Measurements from ENCODE around the gene TGFBR1. TPM values are rescaled to one million over a fixed set of nuclear protein-coding genes. Genes with fewer than 3 reads are reported as not detected.

TGFBR1 gene
- total and polyA plus RNA-seq, 8 donors: 34.6 to 74.1 (median 41.3) TPM

DNA sequence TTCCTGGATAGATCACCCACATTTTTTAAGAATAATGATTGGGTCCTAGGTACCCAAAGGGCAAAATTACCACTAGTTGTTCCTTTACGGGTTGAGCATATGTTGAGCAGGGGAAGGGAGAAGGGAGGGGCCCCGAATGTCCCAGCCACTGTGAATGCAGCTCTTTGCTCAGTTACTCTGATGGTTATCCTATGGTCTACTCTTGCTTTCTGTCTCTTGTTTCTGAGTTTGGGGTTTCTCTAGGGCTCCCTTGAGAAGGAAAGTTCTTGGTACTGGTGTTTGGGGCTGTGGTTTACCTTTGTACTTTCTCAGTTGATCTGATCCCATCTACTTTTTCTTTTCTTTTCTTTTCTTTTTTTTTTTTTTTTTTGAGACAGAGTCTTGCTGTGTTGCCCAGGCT, 61.2 kb downstream of the TGFBR1 start:
- no peak for ATAC-seq

DNA sequence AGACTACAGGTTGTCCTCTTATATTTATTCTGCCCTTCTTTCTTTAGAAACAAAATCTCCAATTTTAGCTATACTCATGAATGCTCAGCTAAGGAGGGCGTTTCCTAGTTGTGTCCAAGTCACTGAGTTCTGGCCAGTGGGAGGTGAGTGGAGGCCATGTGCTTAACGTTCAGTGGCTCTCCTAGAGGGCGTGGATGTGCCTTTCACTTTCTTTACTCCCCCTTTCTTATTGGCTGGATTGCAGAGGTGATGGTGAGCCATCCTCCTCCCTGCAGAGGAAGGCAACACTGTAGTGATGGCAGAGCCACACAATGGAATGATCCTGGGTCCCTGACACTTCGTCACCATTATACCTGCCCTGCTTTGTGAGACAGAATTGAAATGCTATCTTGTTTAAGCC, 62.2 kb downstream of the TGFBR1 start:
- peaks cover 0 to 10% of the 10 kb centered on the region in 2 donors for H3K27me3 ChIP-seq
- no peak overlapping the region for H3K27ac ChIP-seq
- H3K4me1 ChIP-seq: no peaks in the 10 kb centered on the region
- intact Hi-C loops (cut with DNase I): loop anchor here in 1 of 2 donors (10.0 kb wide), 1 partner anchor 58 kb away; the partner anchor contains the start of genes ALG2 and SEC61B
- no peaks in the 10 kb centered on the region for H3K9me3 ChIP-seq
- no peaks in the 10 kb centered on the region for H3K36me3 ChIP-seq
- no peak overlapping the region for H3K4me3 ChIP-seq
- TF ChIP-seq, protein P1, sequence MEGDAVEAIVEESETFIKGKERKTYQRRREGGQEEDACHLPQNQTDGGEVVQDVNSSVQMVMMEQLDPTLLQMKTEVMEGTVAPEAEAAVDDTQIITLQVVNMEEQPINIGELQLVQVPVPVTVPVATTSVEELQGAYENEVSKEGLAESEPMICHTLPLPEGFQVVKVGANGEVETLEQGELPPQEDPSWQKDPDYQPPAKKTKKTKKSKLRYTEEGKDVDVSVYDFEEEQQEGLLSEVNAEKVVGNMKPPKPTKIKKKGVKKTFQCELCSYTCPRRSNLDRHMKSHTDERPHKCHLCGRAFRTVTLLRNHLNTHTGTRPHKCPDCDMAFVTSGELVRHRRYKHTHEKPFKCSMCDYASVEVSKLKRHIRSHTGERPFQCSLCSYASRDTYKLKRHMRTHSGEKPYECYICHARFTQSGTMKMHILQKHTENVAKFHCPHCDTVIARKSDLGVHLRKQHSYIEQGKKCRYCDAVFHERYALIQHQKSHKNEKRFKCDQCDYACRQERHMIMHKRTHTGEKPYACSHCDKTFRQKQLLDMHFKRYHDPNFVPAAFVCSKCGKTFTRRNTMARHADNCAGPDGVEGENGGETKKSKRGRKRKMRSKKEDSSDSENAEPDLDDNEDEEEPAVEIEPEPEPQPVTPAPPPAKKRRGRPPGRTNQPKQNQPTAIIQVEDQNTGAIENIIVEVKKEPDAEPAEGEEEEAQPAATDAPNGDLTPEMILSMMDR (IDR thresholded peaks at IDR 0.05): no peak
- ATAC-seq (no peak), DNase-seq (no peak)

More for the DNA sequence above, 61.2 kb downstream of the TGFBR1 start:
- Histone ChIP-seq H3K36me3 (no peaks in the 10 kb centered on the region), H3K4me1 (no peaks in the 10 kb centered on the region), H3K27ac (no peak overlapping the region), H3K9me3 (no peaks in the 10 kb centered on the region), H3K27me3 (peaks cover 0 to 10% of the 10 kb centered on the region in 2 donors), H3K4me3 (no peak overlapping the region)
- no peak for DNase-seq
- TF ChIP-seq, protein P1 (IDR thresholded peaks at IDR 0.05): no peak
- intact Hi-C loops (cut with DNase I): loop anchor here in 1 of 2 donors (10.0 kb wide), 1 partner anchor 59 kb away; the partner anchor contains the start of genes ALG2 and SEC61B

DNA sequence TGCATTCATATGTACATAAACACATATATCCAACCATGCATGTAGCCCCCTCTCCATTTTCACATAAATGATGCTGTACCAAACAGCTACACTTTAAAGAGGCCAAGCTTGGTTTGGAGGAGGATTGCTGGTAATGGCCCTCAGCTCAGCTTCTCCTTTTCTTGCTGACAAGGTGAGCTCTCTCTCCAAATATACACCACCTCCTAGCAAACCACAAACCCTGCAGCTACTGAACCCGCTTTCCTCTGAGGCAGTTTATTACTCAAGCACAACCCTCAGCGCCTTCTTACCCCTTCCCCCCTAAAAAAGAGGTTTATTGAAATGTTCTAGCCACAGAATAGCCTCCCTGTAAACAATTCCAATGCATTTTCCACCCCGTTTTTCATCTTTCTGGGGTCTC, 62.8 kb downstream of the TGFBR1 start:
- TF ChIP-seq, protein P1 (IDR thresholded peaks at IDR 0.05): no peak
- no peak overlapping the region for H3K4me3 ChIP-seq
- peaks cover 0 to 10% of the 10 kb centered on the region in 2 donors for H3K27me3 ChIP-seq
- no peaks in the 10 kb centered on the region for H3K36me3 ChIP-seq
- intact Hi-C loops (cut with DNase I): loop anchor here in 1 of 2 donors (10.0 kb wide), 1 partner anchor 57 kb away; the partner anchor contains the start of genes ALG2 and SEC61B
- no peaks in the 10 kb centered on the region for H3K9me3 ChIP-seq
- ATAC-seq (no peak), DNase-seq (no peak)
- H3K4me1 ChIP-seq: no peaks in the 10 kb centered on the region
- no peak overlapping the region for H3K27ac ChIP-seq

DNA sequence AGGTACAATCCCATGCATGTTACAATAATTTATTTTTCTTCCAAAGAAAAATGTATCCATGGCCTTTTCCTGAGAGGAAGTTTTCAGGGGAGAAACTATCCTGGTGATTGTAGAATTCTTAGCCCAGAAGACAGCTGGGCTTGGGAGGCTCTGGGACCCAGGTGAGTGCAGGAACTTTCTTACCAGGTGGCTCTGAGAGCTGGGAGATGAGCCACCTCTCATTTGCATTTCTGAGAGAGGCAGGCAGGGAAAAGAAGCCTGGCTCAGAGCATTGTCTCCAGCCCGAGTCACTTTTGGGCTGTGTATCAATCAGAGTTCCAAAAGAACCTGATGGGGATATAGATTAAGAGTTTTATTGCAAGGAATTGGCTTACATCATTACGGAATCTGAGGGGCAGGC, 64.2 kb downstream of the TGFBR1 start:
- Histone ChIP-seq H3K27me3 (peaks cover 0 to 10% of the 10 kb centered on the region in 2 donors), H3K36me3 (no peaks in the 10 kb centered on the region), H3K4me1 (no peaks in the 10 kb centered on the region), H3K27ac (no peak overlapping the region), H3K4me3 (no peak overlapping the region), H3K9me3 (no peaks in the 10 kb centered on the region)
- ATAC-seq: no peak
- intact Hi-C loops (cut with DNase I): loop anchor here in 1 of 2 donors (10.0 kb wide), 1 partner anchor 56 kb away; the partner anchor contains the start of genes ALG2 and SEC61B
- TF ChIP-seq, protein P1 (IDR thresholded peaks at IDR 0.05): no peak
- no peak for DNase-seq

DNA sequence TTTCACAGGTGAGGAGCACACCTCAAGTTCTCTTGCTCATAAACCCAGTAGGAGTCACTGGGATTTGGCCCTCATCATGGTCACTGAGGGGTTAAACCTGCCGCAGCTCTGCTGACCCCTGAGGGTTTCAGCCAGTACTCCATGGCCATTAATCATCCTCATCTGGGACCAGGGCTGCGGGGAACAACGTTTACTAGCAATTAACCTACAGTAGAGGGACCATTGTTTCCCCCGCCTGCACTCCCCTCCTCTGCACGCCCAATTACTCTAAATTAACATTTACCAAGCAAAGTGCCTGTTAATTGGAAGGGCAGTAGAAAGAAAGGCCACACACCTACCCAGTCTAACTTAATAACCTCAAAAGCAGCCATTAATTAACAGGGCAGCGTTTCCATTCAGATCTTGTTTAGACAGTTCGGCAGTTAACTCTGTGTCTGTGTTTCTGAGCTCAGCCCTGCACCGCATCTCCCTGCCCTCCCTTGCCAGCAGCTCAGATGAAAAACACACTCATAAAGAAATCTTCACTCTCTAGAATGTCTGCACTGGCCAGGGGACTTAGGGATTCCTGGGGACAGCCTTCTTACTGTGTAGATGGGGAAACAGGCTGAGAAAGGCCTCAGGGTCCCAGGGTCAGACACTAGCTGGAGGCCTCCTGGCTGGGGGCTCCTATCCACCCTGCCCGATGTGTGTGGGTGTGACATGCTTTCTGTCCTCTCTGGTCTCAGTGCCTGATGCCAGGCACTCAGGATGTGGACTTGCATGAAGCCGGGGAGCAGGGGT, 65.3 kb downstream of the TGFBR1 start:
- intact Hi-C loops (cut with DNase I): loop anchor here in 1 of 2 donors (10.0 kb wide), 2 partner anchors 55 kb away; partner anchors contain the start of genes ALG2 and SEC61B
- no peak overlapping the region for H3K27ac ChIP-seq
- H3K9me3 ChIP-seq: no peaks in the 10 kb centered on the region
- TF ChIP-seq, protein P1 (IDR thresholded peaks at IDR 0.05): no peak
- ATAC-seq: no peak
- H3K4me1 ChIP-seq: no peaks in the 10 kb centered on the region
- H3K4me3 ChIP-seq: no peak overlapping the region
- H3K36me3 ChIP-seq: no peaks in the 10 kb centered on the region
- H3K27me3 ChIP-seq: peaks cover 0 to 10% of the 10 kb centered on the region in 2 donors
- no peak for DNase-seq
